Mesenchymal stem cell (in vitro differentiated cells and primary cell): ENCODE measurements around the gene BTG1.
A peak's percentile ranks its signal among the peaks of the same experiment; 100 is the strongest.

Experiments used
- DNase-seq: peaks from one replicate; pipeline ENCODE4 v3.0.0-alpha.2; 2013
- H2AFZ ChIP-seq: one replicate; pipeline ENCODE4 v1.6.1; 2013; ENCODE audit warnings: low read depth, mild to moderate bottlenecking, control low read depth, inconsistent platforms, low read length, moderate library complexity
- H2AK5ac ChIP-seq: 2 replicates; pipeline ENCODE4 v1.6.1; 2013; ENCODE audit warnings: low read length, moderate library complexity, mild to moderate bottlenecking, inconsistent platforms; ENCODE audit not compliant: severe bottlenecking
- H2BK120ac ChIP-seq: one replicate; pipeline ENCODE4 v1.6.1; 2013; ENCODE audit warnings: low read depth, mild to moderate bottlenecking, inconsistent platforms, low read length, moderate library complexity
- H2BK12ac ChIP-seq, 2 experiments: one replicate each; pipeline ENCODE4 v1.6.1; 2013; ENCODE audit warnings: inconsistent platforms in 2 of 2, low read length in 2 of 2, mild to moderate bottlenecking in 2 of 2, moderate library complexity in 2 of 2, control low read depth in 1 of 2
- H2BK15ac ChIP-seq: one replicate; pipeline ENCODE4 v1.6.1; 2013; ENCODE audit warnings: mild to moderate bottlenecking, low read depth, inconsistent platforms; ENCODE audit not compliant: poor library complexity, severe bottlenecking
- H2BK5ac ChIP-seq: 2 replicates; pipeline ENCODE4 v1.6.1; 2013; ENCODE audit warnings: low read depth, mild to moderate bottlenecking, low read length, control low read depth, inconsistent platforms; ENCODE audit not compliant: poor library complexity, severe bottlenecking
- H3K14ac ChIP-seq, 2 experiments: one replicate each; pipeline ENCODE4 v1.6.1; 2013; ENCODE audit warnings: inconsistent platforms in 2 of 2, low read length in 2 of 2, control low read depth in 1 of 2, mild to moderate bottlenecking in 1 of 2, moderate library complexity in 1 of 2
- H3K18ac ChIP-seq, 2 experiments: one replicate each; pipeline ENCODE4 v1.6.1; 2013; ENCODE audit warnings: inconsistent platforms in 2 of 2, low read length in 2 of 2, control low read depth in 1 of 2, low read depth in 1 of 2, mild to moderate bottlenecking in 1 of 2
- H3K23ac ChIP-seq, 2 experiments: one replicate each; pipeline ENCODE4 v1.6.1; 2013; ENCODE audit warnings: inconsistent platforms in 2 of 2, low read length in 2 of 2, mild to moderate bottlenecking in 2 of 2, moderate library complexity in 2 of 2, control low read depth in 1 of 2
- H3K27ac ChIP-seq: 2 replicates; pipeline ENCODE4 v1.5.1; 2013; ENCODE audit warnings: mild to moderate bottlenecking, moderate library complexity, low read length, control low read depth, inconsistent platforms; ENCODE audit not compliant: poor library complexity, severe bottlenecking
- H3K27me3 ChIP-seq, 2 experiments: 2 replicates each; pipeline versions ENCODE4 v1.6.1 to v1.7.0; 2013; ENCODE audit warnings: low read length in 2 of 2, mild to moderate bottlenecking in 2 of 2, moderate library complexity in 2 of 2, control low read depth in 1 of 2, inconsistent platforms in 1 of 2; ENCODE audit not compliant: control insufficient read depth in 1 of 2, insufficient read depth in 1 of 2
- H3K36me3 ChIP-seq, 2 experiments: 2 replicates each; pipeline versions ENCODE4 v1.6.1 to v1.7.0; 2013; ENCODE audit warnings: low read length in 2 of 2, control low read depth in 1 of 2, inconsistent platforms in 1 of 2, low read depth in 1 of 2, mild to moderate bottlenecking in 1 of 2; ENCODE audit not compliant: insufficient read depth in 2 of 2, control insufficient read depth in 1 of 2
- H3K4ac ChIP-seq, 2 experiments: one replicate each; pipeline ENCODE4 v1.6.1; 2013; ENCODE audit warnings: inconsistent platforms in 2 of 2, low read length in 2 of 2, mild to moderate bottlenecking in 2 of 2, moderate library complexity in 2 of 2, control low read depth in 1 of 2, low read depth in 1 of 2
- H3K4me1 ChIP-seq: 2 replicates; pipeline ENCODE4 v1.6.1; 2013; ENCODE audit warnings: low read depth, low read length, control low read depth; ENCODE audit not compliant: control insufficient read depth, insufficient read depth
- H3K4me2 ChIP-seq: 2 replicates; pipeline ENCODE4 v1.6.1; 2013; ENCODE audit warnings: low read length, mild to moderate bottlenecking, inconsistent platforms; ENCODE audit not compliant: poor library complexity, severe bottlenecking
- H3K4me3 ChIP-seq, 2 experiments: 2 replicates each; pipeline versions ENCODE4 v1.5.1 to v1.7.0; 2013; ENCODE audit warnings: low read length in 2 of 2, mild to moderate bottlenecking in 2 of 2, control low read depth in 1 of 2, low read depth in 1 of 2; ENCODE audit not compliant: insufficient read depth in 1 of 2
- H3K79me1 ChIP-seq: replicated peaks from 2 replicates; pipeline ENCODE4 v1.6.1; 2013; ENCODE audit warnings: mild to moderate bottlenecking, control low read depth, low read length, inconsistent platforms; ENCODE audit not compliant: poor library complexity, severe bottlenecking
- H3K9ac ChIP-seq: 2 replicates; pipeline ENCODE4 v1.7.0; 2013; ENCODE audit warnings: mild to moderate bottlenecking, low read length, moderate library complexity
- H3K9me3 ChIP-seq: 2 replicates; pipeline ENCODE4 v1.7.0; 2013; ENCODE audit warnings: mild to moderate bottlenecking, low read length; ENCODE audit not compliant: control insufficient read depth
- H4K8ac ChIP-seq: one replicate; pipeline ENCODE4 v1.6.1; 2013; ENCODE audit warnings: inconsistent platforms, mild to moderate bottlenecking, low read length, moderate library complexity
- H4K91ac ChIP-seq: one replicate; pipeline ENCODE4 v1.6.1; 2013; ENCODE audit warnings: mild to moderate bottlenecking, low read length, inconsistent platforms
- WGBS: methylation state at CpG from one replicate; pipeline ENCODE4 v1.1.7; 2013; ENCODE audit warnings: mixed read lengths; 5-methylcytosine and 5-hydroxymethylcytosine counted together

The BTG1 gene

GRCh38 chr12:92130999-92131398, 14.6 kb downstream of the BTG1 start:
- Histone ChIP-seq H3K18ac (no peak overlapping the region), H3K27ac (no peak overlapping the region), H3K4me1 (peaks cover 2% of the 10 kb centered on the region), H3K4me2 (no peak overlapping the region), H3K4ac (no peak overlapping the region), H2BK120ac (no peak overlapping the region), H2AFZ (no peak overlapping the region), H2BK5ac (no peak overlapping the region), H3K14ac (no peak overlapping the region), H3K9ac (no peak overlapping the region), H3K9me3 (no peaks in the 10 kb centered on the region), H2BK12ac (no peak overlapping the region), H4K91ac (no peak overlapping the region), H3K4me3 (no peak overlapping the region), H4K8ac (no peak overlapping the region), H2BK15ac (no peak overlapping the region), H3K79me1 (peaks cover 17% of the 10 kb centered on the region), H2AK5ac (no peak overlapping the region), H3K23ac (no peak overlapping the region), H3K36me3 (no peaks in the 10 kb centered on the region), H3K27me3 (no peaks in the 10 kb centered on the region)
- WGBS: 83% methylated on average over 4 of the region's 4 CpGs
- no peak for DNase-seq

DNA sequence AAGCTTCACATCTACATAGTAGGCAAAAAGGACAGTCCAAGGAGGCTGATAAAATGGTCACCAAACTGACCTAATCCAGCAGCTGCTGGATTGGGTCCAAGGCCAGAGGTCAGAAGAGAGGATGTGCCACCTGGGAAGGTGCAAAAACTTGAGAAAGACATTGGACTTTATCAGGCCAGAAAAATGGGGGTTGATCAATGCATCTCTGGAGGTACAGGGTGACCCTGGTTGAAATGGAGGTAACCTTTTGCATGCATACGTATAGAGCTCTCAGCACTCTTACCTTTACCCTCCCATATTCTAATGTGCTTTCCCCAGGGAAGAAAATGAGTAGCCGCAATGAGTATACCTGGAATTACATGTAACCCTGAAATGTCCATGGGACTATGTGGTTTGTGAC, 16.0 kb downstream of the BTG1 start:
- no peak overlapping the region for H2BK5ac ChIP-seq
- H3K14ac ChIP-seq: no peak overlapping the region
- no peak for DNase-seq
- H2BK15ac ChIP-seq: no peak overlapping the region
- H3K4ac ChIP-seq: no peak overlapping the region
- H3K9ac ChIP-seq: no peak overlapping the region
- 94% methylated on average over 2 of the region's 2 CpGs for WGBS
- H3K18ac ChIP-seq: no peak overlapping the region
- peaks cover 2% of the 10 kb centered on the region for H3K4me1 ChIP-seq
- no peak overlapping the region for H2BK120ac ChIP-seq
- H3K27ac ChIP-seq: no peak overlapping the region
- H3K4me2 ChIP-seq: no peak overlapping the region
- no peak overlapping the region for H4K8ac ChIP-seq
- H4K91ac ChIP-seq: no peak overlapping the region
- no peak overlapping the region for H3K23ac ChIP-seq
- H2BK12ac ChIP-seq: no peak overlapping the region
- no peaks in the 10 kb centered on the region for H3K9me3 ChIP-seq
- H3K4me3 ChIP-seq: no peak overlapping the region
- no peak overlapping the region for H2AFZ ChIP-seq
- H3K79me1 ChIP-seq: peaks cover 16% of the 10 kb centered on the region
- no peaks in the 10 kb centered on the region for H3K27me3 ChIP-seq
- H3K36me3 ChIP-seq: no peaks in the 10 kb centered on the region
- peak overlapping the region; percentile 11 for H2AK5ac ChIP-seq

GRCh38 chr12:92128612-92129011, 17.0 kb downstream of the BTG1 start:
- Histone ChIP-seq H3K18ac (no peak overlapping the region), H3K4me3 (no peak overlapping the region), H3K23ac (no peak overlapping the region), H3K4me2 (no peak overlapping the region), H2BK12ac (no peak overlapping the region), H2AK5ac (no peak overlapping the region), H4K91ac (no peak overlapping the region), H2BK5ac (no peak overlapping the region), H3K14ac (no peak overlapping the region), H3K27ac (no peak overlapping the region), H3K4me1 (no peaks in the 10 kb centered on the region), H2AFZ (no peak overlapping the region), H2BK120ac (no peak overlapping the region), H3K4ac (no peak overlapping the region), H3K9me3 (no peaks in the 10 kb centered on the region), H3K36me3 (no peaks in the 10 kb centered on the region), H3K27me3 (no peaks in the 10 kb centered on the region), H4K8ac (no peak overlapping the region), H3K9ac (no peak overlapping the region), H2BK15ac (no peak overlapping the region), H3K79me1 (peaks cover 15% of the 10 kb centered on the region)
- WGBS: 100% methylated on average over 1 of the region's 1 CpG
- no peak for DNase-seq

DNA sequence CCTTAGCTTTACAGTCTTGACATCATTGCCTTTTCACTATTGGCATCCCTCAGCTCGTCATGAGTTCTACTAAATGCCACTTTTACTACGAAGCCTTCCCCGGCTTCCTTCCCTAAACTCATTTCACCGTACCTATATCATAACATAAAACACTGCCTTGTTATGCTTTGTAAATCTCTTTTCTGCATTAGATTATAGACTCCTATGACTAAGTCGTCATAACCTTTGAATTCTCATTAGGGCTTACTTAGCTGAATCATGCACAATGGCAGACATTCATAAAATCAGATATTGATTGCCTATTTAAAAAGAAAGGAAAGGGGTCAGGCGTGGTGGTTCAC, 21.0 kb downstream of the BTG1 start:
- Histone ChIP-seq H2BK12ac (no peak overlapping the region), H3K18ac (no peak overlapping the region), H3K14ac (no peak overlapping the region), H3K4me1 (no peaks in the 10 kb centered on the region), H3K27ac (no peak overlapping the region), H3K23ac (no peak overlapping the region), H3K79me1 (peaks cover 10% of the 10 kb centered on the region), H3K4ac (no peak overlapping the region), H3K4me3 (no peak overlapping the region), H2BK15ac (no peak overlapping the region), H2BK120ac (no peak overlapping the region), H3K9ac (no peak overlapping the region), H3K27me3 (no peaks in the 10 kb centered on the region), H3K4me2 (no peak overlapping the region), H3K36me3 (no peaks in the 10 kb centered on the region), H3K9me3 (peaks cover 21% of the 10 kb centered on the region), H2AK5ac (no peak overlapping the region), H2AFZ (no peak overlapping the region), H4K8ac (no peak overlapping the region), H2BK5ac (no peak overlapping the region), H4K91ac (no peak overlapping the region)
- 76% methylated on average over 5 of the region's 6 CpGs for WGBS
- DNase-seq: no peak
